ENCODE results near the gene RRM2. TPM values are rescaled to one million over a fixed set of nuclear protein-coding genes. Genes with fewer than 3 reads are reported as not detected.
A peak's percentile ranks its signal among the peaks of the same experiment; 100 is the strongest.

The RRM2 gene
- total and polyA plus RNA-seq, 2 donors (not counting 1 experiment from before 2014, with no cell fraction given): 6.1 to 36.3 TPM

- DNase-seq (ENCODE audit: low read depth in 2 of 2): no peak
- Histone ChIP-seq H2AFZ (ENCODE audit: low read length) (no peak overlapping the region), H3K4me3 (replicated peaks in 1 of 4; ENCODE audit: control extremely low read depth in 1 of 4, insufficient read depth in 1 of 4, low read depth in 3 of 4, low read length in 4 of 4) (no peak overlapping the region), H3K4me2 (ENCODE audit: extremely low read depth, insufficient read depth, low read length) (no peak overlapping the region), H3K79me2 (ENCODE audit: control insufficient read depth, insufficient read depth, low read length) (no peaks in the 10 kb centered on the region), H3K9me3 (ENCODE audit: control insufficient read depth, insufficient read depth, low read depth, low read length) (no peaks in the 10 kb centered on the region), H4K20me1 (ENCODE audit: control insufficient read depth, extremely low read depth, insufficient read depth, low read length) (peaks cover 2% of the 10 kb centered on the region), H3K4me1 (ENCODE audit: control insufficient read depth, extremely low read depth, insufficient read depth, low read length) (peaks cover 4% of the 10 kb centered on the region), H3K27ac (ENCODE audit: insufficient read depth, low read length) (no peak overlapping the region), H3K9ac (ENCODE audit: insufficient read depth, low read length) (no peak overlapping the region), H3K27me3 (ENCODE audit: control insufficient read depth, insufficient read depth, low read length) (no peaks in the 10 kb centered on the region), H3K36me3 (ENCODE audit: control insufficient read depth, insufficient read depth, low read length) (no peaks in the 10 kb centered on the region)
- TF ChIP-seq CTCF (conservative IDR thresholded peaks at IDR 0.05 in 1 of 2, IDR thresholded peaks at IDR 0.05 in 1 of 2; ENCODE audit: low read depth in 1 of 2, low read length in 2 of 2) (no peak), EZH2 (IDR thresholded peaks at IDR 0.05; ENCODE audit: low read length, missing control alignments) (no peak)
Measured at GRCh38 chr2:10168221-10168620, 45.7 kb downstream of the RRM2 start.

GRCh38 chr2:10169053-10169578, 46.6 kb downstream of the RRM2 start:
- no peak overlapping the region for H3K9ac ChIP-seq (ENCODE audit: insufficient read depth, low read length)
- no peak for DNase-seq (ENCODE audit: low read depth in 2 of 2)
- no peak for TF ChIP-seq CTCF (conservative IDR thresholded peaks at IDR 0.05 in 1 of 2, IDR thresholded peaks at IDR 0.05 in 1 of 2; ENCODE audit: low read depth in 1 of 2, low read length in 2 of 2)
- no peak for TF ChIP-seq EZH2 (IDR thresholded peaks at IDR 0.05; ENCODE audit: low read length, missing control alignments)
- H3K36me3 ChIP-seq (ENCODE audit: control insufficient read depth, insufficient read depth, low read length): no peaks in the 10 kb centered on the region
- no peak overlapping the region for H3K4me2 ChIP-seq (ENCODE audit: extremely low read depth, insufficient read depth, low read length)
- no peaks in the 10 kb centered on the region for H3K9me3 ChIP-seq (ENCODE audit: control insufficient read depth, insufficient read depth, low read depth, low read length)
- H2AFZ ChIP-seq (ENCODE audit: low read length): no peak overlapping the region
- H3K4me3 ChIP-seq (replicated peaks in 1 of 4; ENCODE audit: control extremely low read depth in 1 of 4, insufficient read depth in 1 of 4, low read depth in 3 of 4, low read length in 4 of 4): no peak overlapping the region
- H3K27me3 ChIP-seq (ENCODE audit: control insufficient read depth, insufficient read depth, low read length): no peaks in the 10 kb centered on the region
- H3K27ac ChIP-seq (ENCODE audit: insufficient read depth, low read length): no peak overlapping the region
- H4K20me1 ChIP-seq (ENCODE audit: control insufficient read depth, extremely low read depth, insufficient read depth, low read length): peaks cover 2% of the 10 kb centered on the region
- peaks cover 4% of the 10 kb centered on the region for H3K4me1 ChIP-seq (ENCODE audit: control insufficient read depth, extremely low read depth, insufficient read depth, low read length)
- no peaks in the 10 kb centered on the region for H3K79me2 ChIP-seq (ENCODE audit: control insufficient read depth, insufficient read depth, low read length)

- Histone ChIP-seq H2AFZ (ENCODE audit: low read length) (no peak overlapping the region), H3K79me2 (ENCODE audit: control insufficient read depth, insufficient read depth, low read length) (no peaks in the 10 kb centered on the region), H3K36me3 (ENCODE audit: control insufficient read depth, insufficient read depth, low read length) (no peaks in the 10 kb centered on the region), H4K20me1 (ENCODE audit: control insufficient read depth, extremely low read depth, insufficient read depth, low read length) (peaks cover 2% of the 10 kb centered on the region), H3K27ac (ENCODE audit: insufficient read depth, low read length) (no peak overlapping the region), H3K9ac (ENCODE audit: insufficient read depth, low read length) (no peak overlapping the region), H3K4me1 (ENCODE audit: control insufficient read depth, extremely low read depth, insufficient read depth, low read length) (peaks cover 4% of the 10 kb centered on the region), H3K4me3 (replicated peaks in 1 of 4; ENCODE audit: control extremely low read depth in 1 of 4, insufficient read depth in 1 of 4, low read depth in 3 of 4, low read length in 4 of 4) (no peak overlapping the region), H3K4me2 (ENCODE audit: extremely low read depth, insufficient read depth, low read length) (no peak overlapping the region), H3K9me3 (ENCODE audit: control insufficient read depth, insufficient read depth, low read depth, low read length) (no peaks in the 10 kb centered on the region), H3K27me3 (ENCODE audit: control insufficient read depth, insufficient read depth, low read length) (no peaks in the 10 kb centered on the region)
- TF ChIP-seq EZH2 (IDR thresholded peaks at IDR 0.05; ENCODE audit: low read length, missing control alignments) (no peak), CTCF (conservative IDR thresholded peaks at IDR 0.05 in 1 of 2, IDR thresholded peaks at IDR 0.05 in 1 of 2; ENCODE audit: low read depth in 1 of 2, low read length in 2 of 2) (no peak)
- peak in 1 of 2 donors; percentile 68 for DNase-seq (ENCODE audit: low read depth in 2 of 2)
Measured at GRCh38 chr2:10169581-10169980, 47.0 kb downstream of the RRM2 start.
